Stimulated activated CD8-positive, alpha-beta memory T cell treated with anti-CD3 and anti-CD28 coated beads, Interleukin-7, amount 100 ng/mL, for 4 hours (primary cell): ENCODE data around the gene HBA1.
A peak's percentile ranks its signal among the peaks of the same experiment; 100 is the strongest.
"Not testable (repeated sequence)": the region's sequence is repeated elsewhere in the genome, so short reads cannot be mapped to it uniquely, and the experiment has no call there.

ENCODE experiments used
- DNase-seq, 2 donors: peaks; one replicate each; pipeline ENCODE4 v3.0.0-alpha.2; 2020; ENCODE audit warnings: low read depth in 2 of 2

HBA1 gene

GRCh38 chr16:176477-177382 is at the start of gene HBA1:
HBA1 (plus strand) TSS chr16:176680; CDS start chr16:176717, 37 bp downstream.
- not testable (repeated sequence) for DNase-seq

- no peak for DNase-seq
Observed at GRCh38 chr16:129075-129474, 47.4 kb upstream of the HBA1 start.

- no peak for DNase-seq
Observed at GRCh38 chr16:130533-131173, 45.8 kb upstream of the HBA1 start.

DNA sequence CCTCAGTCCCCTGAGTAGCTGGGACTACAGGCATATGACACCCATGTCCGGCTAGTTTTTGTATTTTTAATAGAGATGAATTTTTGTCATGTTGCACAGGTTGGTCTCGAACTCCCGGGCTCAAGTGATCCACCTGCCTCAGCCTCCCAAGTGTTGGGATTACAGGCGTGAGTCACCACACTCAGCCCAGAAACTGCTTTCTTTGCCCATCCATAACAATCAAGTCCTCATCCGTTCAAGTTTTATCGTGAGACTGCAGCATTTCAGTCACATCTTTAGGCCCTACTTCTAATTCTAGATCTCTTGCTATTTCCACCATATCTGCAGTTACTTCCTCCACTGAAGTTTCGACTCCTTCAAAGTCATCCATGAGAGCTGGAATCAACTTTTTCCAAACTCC is 44.4 kb upstream of the HBA1 start:
- DNase-seq, result no peak

- DNase-seq, result no peak
Observed at GRCh38 chr16:133716-134115, 42.8 kb upstream of the HBA1 start.

GRCh38 chr16:138049-138417 is 38.4 kb upstream of the HBA1 start:
- peak in 1 of 2 donors; percentile 10 for DNase-seq

DNA sequence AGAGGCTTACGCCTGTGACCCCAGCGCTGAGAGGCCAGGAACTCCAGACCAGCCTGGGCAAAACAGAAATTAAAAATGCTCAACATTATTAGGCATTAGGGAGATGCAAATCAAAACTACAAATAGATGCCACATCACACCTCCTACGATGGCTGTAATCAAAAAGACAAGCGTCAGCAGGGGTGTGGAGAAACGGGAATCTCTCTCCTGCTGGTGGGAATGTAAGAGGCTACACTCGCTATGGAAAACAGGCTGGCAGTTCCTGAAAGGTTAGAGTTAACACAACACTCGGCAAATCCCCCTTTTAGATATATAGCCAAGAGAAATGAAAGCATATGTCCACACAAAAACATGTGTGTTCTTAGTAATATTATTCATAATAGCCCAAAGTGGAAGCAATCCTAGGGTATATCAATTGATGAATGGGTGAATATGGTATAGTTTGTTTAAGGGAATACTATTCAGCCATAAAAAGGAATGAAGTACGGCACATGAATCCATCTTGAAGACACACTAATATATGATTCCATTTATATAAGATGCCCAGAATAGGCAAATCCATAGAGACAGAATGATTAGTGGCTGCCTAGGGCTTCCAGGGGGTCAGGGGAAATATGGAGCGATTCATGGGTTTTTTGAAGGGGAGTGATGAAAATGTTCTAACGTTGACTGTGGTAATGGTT is 36.2 kb upstream of the HBA1 start:
- no peak for DNase-seq

GRCh38 chr16:142405-142967 is 34.0 kb upstream of the HBA1 start:
- no peak for DNase-seq

DNA sequence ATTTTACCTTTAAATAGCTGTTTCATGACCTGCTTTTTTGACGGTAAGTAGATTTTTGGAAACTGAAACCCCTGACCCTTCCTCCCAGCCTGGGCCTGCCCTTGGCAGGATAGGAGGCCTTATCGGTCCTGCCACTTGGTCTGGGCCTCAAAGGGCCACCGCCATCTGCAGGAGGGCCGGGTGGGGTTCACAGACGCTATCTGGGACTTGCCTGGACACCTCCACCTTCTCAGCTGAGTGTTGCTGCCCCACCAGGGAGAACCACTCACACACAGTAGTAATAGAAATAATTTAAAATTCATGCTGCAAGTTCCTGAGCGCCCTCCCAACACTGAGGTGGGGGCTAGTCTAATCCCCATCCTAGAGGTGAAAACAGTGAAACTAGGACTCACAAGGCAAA is 33.4 kb upstream of the HBA1 start:
- DNase-seq, result no peak

DNA sequence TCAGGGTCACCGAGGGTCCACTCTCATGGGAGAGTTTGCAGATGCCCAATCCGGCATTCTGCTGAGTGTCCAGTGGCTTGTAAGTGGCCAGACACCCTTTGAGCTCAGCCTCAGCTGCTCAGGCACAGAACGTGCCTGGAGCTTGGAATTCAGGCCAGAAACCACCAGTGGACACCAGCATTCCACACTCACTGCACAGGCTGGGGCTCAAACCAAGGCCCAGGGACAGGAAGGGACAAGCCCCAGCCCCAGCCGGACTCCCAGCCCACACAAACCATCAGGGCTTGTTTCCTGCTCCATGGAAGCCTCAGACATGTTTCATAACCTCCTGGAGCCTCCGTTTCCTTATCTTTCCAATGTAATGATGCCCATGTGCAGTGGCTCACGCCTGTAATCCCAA is 33.0 kb upstream of the HBA1 start:
- no peak for DNase-seq

GRCh38 chr16:144797-145252 is 31.7 kb upstream of the HBA1 start:
- DNase-seq, result no peak

- DNase-seq, result no peak
Observed at GRCh38 chr16:146646-147045, 29.8 kb upstream of the HBA1 start.

DNA sequence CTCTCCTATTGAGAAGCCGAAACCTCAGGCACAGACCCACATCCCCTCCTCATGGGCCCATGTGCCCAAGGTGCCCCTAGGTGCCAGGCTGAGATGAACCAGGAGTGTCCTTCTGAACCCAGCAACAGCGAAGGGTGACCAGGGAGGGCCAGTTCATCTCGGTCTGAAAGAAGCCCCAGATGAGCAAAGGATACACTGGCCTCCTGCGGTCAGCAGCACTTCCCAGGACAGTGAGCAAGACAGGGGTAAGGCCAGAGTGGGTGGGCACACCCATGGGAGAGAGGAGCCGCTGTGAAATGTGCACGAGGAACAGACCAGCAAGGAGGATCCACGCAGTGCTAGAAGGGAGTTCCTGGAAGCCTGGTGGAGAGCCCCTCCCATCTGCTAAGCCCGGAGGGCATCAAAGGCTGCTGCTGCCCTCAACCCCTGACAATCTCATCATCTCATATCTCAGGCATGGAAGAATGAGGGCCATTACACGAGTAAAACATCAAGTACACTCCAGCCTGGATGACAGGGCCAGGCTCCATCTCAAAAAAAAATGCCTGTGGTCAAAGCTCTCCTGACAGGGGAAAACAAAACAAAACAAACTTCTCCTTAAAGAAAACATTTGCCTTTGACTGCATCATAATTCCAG is 27.3 kb upstream of the HBA1 start:
- DNase-seq, result no peak

- DNase-seq, result no peak
Observed at GRCh38 chr16:152141-153128, 24.0 kb upstream of the HBA1 start, which contains the start of gene HBZ. HBZ (plus strand) TSS chr16:152644; CDS start chr16:152910, 266 bp downstream.

DNA sequence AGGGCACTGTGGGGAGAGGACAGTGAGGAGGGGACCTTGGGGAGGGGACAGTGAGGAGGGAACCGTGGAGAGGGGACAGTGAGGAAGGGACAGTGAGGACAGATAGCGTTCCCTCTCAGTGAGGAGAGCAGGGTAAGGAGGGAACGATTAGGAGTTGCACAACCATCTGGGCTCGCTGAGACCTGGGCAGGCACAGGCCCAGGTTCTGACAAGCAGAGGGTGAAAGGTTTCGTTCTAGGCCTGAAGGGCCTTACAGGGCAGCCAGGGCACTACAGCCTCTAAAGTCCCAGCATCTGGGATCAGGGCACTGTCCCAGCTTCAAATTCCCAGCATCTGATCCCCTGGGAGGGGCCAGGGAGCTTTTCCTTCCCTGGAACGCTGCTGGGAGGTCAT is 23.4 kb upstream of the HBA1 start:
- DNase-seq, result not testable (repeated sequence)

GRCh38 chr16:153550-154216 is 22.8 kb upstream of the HBA1 start:
- DNase-seq, result not testable (repeated sequence)

DNA sequence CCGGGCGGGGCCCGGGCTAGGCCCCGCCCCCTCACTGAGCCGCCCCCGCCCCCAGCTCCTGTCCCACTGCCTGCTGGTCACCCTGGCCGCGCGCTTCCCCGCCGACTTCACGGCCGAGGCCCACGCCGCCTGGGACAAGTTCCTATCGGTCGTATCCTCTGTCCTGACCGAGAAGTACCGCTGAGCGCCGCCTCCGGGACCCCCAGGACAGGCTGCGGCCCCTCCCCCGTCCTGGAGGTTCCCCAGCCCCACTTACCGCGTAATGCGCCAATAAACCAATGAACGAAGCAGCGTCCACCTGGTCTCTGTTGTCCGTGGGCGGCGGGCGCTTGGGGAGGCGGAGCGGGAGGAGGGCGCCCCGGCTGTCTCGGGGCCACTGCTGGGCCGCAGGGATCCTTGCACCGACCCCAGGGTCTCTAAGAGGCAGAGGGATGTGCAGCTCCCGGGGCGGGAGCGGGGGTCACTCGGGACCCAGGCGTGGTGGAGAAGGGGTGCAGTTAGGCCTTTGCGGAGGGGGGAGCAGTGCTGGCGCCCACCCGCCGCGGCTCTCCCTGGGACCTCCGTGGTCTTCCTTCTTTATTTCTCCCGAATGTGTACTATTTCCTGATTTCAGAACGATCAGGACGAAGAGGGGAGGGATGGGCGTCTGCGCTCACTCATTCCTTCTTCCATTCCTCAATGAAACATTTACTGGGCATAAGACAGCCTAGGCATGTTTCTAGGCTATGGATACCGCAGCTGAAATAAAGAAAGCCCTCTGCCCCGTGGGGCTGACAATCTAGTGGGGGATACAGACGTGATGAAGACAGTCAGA is 22.1 kb upstream of the HBA1 start:
- no peak for DNase-seq

DNA sequence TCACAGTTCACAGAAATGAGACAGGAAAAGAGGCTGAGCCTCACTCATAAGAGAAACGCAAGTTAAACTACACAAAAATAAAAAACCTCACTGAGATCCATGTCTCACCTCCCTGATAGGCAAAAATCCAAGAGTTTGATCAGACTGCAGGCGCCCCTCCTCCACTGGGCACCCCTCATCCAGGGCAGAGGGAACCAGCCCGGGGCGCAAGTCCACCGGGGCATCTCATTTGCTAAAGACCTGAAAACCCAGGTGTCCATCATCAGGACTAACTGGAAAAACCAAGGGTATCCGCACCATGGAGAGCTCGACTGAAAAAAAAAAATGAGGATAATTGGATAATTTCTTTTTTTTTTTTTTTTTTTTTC is 21.5 kb upstream of the HBA1 start:
- DNase-seq, result no peak
